ENCODE measurements around the gene HDAC9.

DNA sequence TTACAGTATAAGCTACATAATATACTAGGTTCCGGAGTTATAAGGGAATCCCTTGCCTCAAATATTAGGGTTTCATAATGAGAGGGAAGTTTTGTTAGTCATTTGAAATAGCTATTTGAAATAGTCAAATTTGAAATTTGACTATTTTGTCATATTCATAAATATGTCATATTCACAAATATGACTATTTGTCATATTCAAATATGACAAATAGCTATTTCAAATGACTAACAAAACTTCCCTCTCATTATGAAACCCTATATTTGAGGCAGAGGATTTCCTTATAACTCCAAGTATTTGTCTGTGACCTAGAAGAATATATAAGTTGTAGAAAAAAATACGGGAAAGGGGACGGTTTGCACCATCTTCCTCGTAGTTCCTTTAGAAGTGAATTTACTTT, 76.6 kb downstream of the HDAC9 start:
- TF ChIP-seq POLR2A (IDR thresholded peaks at IDR 0.05), result no peak
- TF ChIP-seq, protein P1, sequence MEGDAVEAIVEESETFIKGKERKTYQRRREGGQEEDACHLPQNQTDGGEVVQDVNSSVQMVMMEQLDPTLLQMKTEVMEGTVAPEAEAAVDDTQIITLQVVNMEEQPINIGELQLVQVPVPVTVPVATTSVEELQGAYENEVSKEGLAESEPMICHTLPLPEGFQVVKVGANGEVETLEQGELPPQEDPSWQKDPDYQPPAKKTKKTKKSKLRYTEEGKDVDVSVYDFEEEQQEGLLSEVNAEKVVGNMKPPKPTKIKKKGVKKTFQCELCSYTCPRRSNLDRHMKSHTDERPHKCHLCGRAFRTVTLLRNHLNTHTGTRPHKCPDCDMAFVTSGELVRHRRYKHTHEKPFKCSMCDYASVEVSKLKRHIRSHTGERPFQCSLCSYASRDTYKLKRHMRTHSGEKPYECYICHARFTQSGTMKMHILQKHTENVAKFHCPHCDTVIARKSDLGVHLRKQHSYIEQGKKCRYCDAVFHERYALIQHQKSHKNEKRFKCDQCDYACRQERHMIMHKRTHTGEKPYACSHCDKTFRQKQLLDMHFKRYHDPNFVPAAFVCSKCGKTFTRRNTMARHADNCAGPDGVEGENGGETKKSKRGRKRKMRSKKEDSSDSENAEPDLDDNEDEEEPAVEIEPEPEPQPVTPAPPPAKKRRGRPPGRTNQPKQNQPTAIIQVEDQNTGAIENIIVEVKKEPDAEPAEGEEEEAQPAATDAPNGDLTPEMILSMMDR (IDR thresholded peaks at IDR 0.05), result no peak
